Measurements from ENCODE around the gene THUMPD1.
"Not testable (repeated sequence)": the region's sequence is repeated elsewhere in the genome, so short reads cannot be mapped to it uniquely, and the experiment has no call there.

Gene THUMPD1

GRCh38 chr16:20704281-20704680 is 37.3 kb downstream of the THUMPD1 start:
- Mint-ChIP-seq H3K4me1 (no peaks in the 10 kb centered on the region), H3K9me3 (peaks cover 9% of the 10 kb centered on the region)

DNA sequence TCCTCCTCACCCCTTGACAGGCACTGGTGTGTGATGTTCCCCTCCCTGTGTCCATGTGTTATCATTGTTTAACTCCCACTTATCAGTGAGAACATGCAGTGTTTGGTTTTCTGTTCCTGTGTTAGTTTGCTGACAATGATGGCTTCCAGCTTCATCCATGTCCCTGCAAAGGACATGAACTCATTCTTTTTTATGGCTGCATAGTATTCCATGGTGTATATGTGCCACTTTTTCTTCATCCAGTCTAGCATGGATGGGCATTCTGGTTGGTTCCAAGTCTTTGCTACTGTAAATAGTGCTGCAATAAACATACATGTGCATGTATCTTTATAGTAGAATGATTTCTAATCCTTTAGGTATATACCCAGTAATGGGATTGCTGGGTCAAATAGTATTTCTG is 39.9 kb downstream of the THUMPD1 start:
- H3K4me1 Mint-ChIP-seq; H3K27ac Mint-ChIP-seq; H3K27me3 Mint-ChIP-seq (ENCODE audit: low read depth); H3K9me3 Mint-ChIP-seq; H3K4me3 Mint-ChIP-seq; H3K36me3 Mint-ChIP-seq (ENCODE audit: low read depth): not testable (repeated sequence)

More at GRCh38 chr16:20704281-20704680, 37.3 kb downstream of the THUMPD1 start:
- Mint-ChIP-seq H3K4me3 (no peak overlapping the region), H3K36me3 (ENCODE audit: low read depth) (no peaks in the 10 kb centered on the region), H3K27me3 (ENCODE audit: low read depth) (no peaks in the 10 kb centered on the region), H3K27ac (no peak overlapping the region)
- TF ChIP-seq, protein P1, sequence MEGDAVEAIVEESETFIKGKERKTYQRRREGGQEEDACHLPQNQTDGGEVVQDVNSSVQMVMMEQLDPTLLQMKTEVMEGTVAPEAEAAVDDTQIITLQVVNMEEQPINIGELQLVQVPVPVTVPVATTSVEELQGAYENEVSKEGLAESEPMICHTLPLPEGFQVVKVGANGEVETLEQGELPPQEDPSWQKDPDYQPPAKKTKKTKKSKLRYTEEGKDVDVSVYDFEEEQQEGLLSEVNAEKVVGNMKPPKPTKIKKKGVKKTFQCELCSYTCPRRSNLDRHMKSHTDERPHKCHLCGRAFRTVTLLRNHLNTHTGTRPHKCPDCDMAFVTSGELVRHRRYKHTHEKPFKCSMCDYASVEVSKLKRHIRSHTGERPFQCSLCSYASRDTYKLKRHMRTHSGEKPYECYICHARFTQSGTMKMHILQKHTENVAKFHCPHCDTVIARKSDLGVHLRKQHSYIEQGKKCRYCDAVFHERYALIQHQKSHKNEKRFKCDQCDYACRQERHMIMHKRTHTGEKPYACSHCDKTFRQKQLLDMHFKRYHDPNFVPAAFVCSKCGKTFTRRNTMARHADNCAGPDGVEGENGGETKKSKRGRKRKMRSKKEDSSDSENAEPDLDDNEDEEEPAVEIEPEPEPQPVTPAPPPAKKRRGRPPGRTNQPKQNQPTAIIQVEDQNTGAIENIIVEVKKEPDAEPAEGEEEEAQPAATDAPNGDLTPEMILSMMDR (IDR thresholded peaks at IDR 0.05; ENCODE audit: unreplicated experiment in 3 of 3) = no peak

GRCh38 chr16:20696618-20697017 is 45.0 kb downstream of the THUMPD1 start:
- Mint-ChIP-seq H3K27ac (no peak overlapping the region), H3K27me3 (ENCODE audit: low read depth) (no peaks in the 10 kb centered on the region)
- TF ChIP-seq, protein P1 (IDR thresholded peaks at IDR 0.05; ENCODE audit: unreplicated experiment in 3 of 3) = no peak

DNA sequence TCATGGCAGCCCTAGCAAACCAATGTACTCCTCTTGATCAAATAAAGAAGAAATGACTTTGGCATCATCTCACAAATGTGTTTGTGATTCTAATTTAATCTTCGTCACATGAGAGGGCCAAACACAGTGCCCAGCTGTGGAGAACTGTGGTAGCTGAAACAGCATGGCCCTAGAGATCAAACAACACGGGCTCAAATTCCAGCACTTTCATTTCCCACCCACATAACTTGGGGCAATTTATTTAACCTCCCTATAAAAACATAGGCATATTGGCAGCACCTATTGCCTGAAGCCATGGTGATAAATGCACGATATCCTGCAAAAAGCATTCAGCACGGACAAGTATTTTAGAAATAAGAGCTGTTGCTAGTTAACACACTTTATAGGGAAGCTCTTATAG is 46.6 kb downstream of the THUMPD1 start:
- TF ChIP-seq, protein P1 (IDR thresholded peaks at IDR 0.05; ENCODE audit: unreplicated experiment in 3 of 3) = no peak
- H3K4me3 Mint-ChIP-seq = no peak overlapping the region
- H3K27ac Mint-ChIP-seq = no peak overlapping the region

More at GRCh38 chr16:20696618-20697017, 45.0 kb downstream of the THUMPD1 start:
- no peaks in the 10 kb centered on the region for H3K9me3 Mint-ChIP-seq
- H3K4me1 Mint-ChIP-seq = no peaks in the 10 kb centered on the region
- no peaks in the 10 kb centered on the region for H3K36me3 Mint-ChIP-seq (ENCODE audit: low read depth)
- H3K4me3 Mint-ChIP-seq = no peak overlapping the region

GRCh38 chr16:20694096-20694495 is 47.5 kb downstream of the THUMPD1 start:
- H3K4me1 Mint-ChIP-seq; H3K27ac Mint-ChIP-seq; H3K27me3 Mint-ChIP-seq (ENCODE audit: low read depth); H3K4me3 Mint-ChIP-seq; H3K9me3 Mint-ChIP-seq; H3K36me3 Mint-ChIP-seq (ENCODE audit: low read depth): not testable (repeated sequence)

More for the DNA sequence above, 46.6 kb downstream of the THUMPD1 start:
- H3K36me3 Mint-ChIP-seq (ENCODE audit: low read depth) = no peaks in the 10 kb centered on the region
- no peaks in the 10 kb centered on the region for H3K9me3 Mint-ChIP-seq
- H3K27me3 Mint-ChIP-seq (ENCODE audit: low read depth) = no peaks in the 10 kb centered on the region
- no peaks in the 10 kb centered on the region for H3K4me1 Mint-ChIP-seq

- Mint-ChIP-seq H3K27me3 (ENCODE audit: low read depth) (no peaks in the 10 kb centered on the region), H3K36me3 (ENCODE audit: low read depth) (no peaks in the 10 kb centered on the region), H3K9me3 (peaks cover 5% of the 10 kb centered on the region), H3K27ac (no peak overlapping the region), H3K4me3 (no peak overlapping the region), H3K4me1 (no peaks in the 10 kb centered on the region)
- TF ChIP-seq, protein P1 (IDR thresholded peaks at IDR 0.05; ENCODE audit: unreplicated experiment in 3 of 3) = no peak
Measured at GRCh38 chr16:20689668-20690067, 52.0 kb downstream of the THUMPD1 start.

DNA sequence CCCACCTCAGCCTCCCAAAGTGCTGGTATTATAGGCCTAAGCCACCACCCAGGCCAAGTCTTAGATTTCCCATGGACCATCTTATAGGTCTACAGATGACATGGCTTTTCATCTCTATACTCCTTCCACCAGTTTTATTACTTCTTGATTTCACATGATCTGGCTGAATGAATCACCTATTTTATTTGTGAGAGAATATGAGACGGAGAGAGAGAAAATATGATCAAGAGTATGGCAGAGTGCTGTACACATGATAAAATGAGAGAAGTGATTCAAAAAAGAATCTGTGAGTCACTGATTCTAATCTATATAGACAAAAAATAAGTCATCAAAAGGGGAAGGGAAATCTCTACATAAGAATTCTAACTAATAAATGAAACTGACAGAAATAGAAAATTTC is 57.8 kb downstream of the THUMPD1 start:
- peaks cover 4% of the 10 kb centered on the region for H3K27me3 Mint-ChIP-seq (ENCODE audit: low read depth)
- H3K27ac Mint-ChIP-seq = no peak overlapping the region
- TF ChIP-seq, protein P1 (IDR thresholded peaks at IDR 0.05; ENCODE audit: unreplicated experiment in 3 of 3) = no peak
- no peak overlapping the region for H3K4me3 Mint-ChIP-seq
- H3K36me3 Mint-ChIP-seq (ENCODE audit: low read depth) = no peaks in the 10 kb centered on the region
- H3K4me1 Mint-ChIP-seq = peaks cover 5% of the 10 kb centered on the region
- H3K9me3 Mint-ChIP-seq = peaks cover 2% of the 10 kb centered on the region

All from nephron (organoid).